H9 (cell line): ENCODE measurements around the gene PCDHB13. TPM values are rescaled to one million over a fixed set of nuclear protein-coding genes. Genes with fewer than 3 reads are reported as not detected.

ENCODE experiments used
- DNase-seq: peaks from one replicate; pipeline ENCODE4 v3.0.0-alpha.2; 2017
- H2AFZ ChIP-seq: one replicate; pipeline ENCODE4 v1.6.1; 2013; ENCODE audit warnings: mild to moderate bottlenecking, low read length, control low read depth, moderate library complexity
- H2AK5ac ChIP-seq: 2 replicates; pipeline ENCODE4 v1.6.1; 2013; ENCODE audit warnings: low read length, control low read depth, mixed read lengths; ENCODE audit not compliant: insufficient read length
- H2BK120ac ChIP-seq: one replicate; pipeline ENCODE4 v1.6.1; 2013; ENCODE audit warnings: low read depth, mild to moderate bottlenecking, low read length, control low read depth, inconsistent platforms; ENCODE audit not compliant: poor library complexity, severe bottlenecking
- H2BK12ac ChIP-seq: 2 replicates; pipeline ENCODE4 v1.6.1; 2013; ENCODE audit warnings: low read length, control low read depth, mixed read lengths, low read depth; ENCODE audit not compliant: insufficient read length
- H2BK15ac ChIP-seq: 2 replicates; pipeline ENCODE4 v1.6.1; 2013; ENCODE audit warnings: low read depth, low read length, control low read depth
- H2BK20ac ChIP-seq: one replicate; pipeline ENCODE4 v1.6.1; 2013; ENCODE audit warnings: low read depth, mild to moderate bottlenecking, low read length, control low read depth, inconsistent platforms; ENCODE audit not compliant: poor library complexity, severe bottlenecking
- H2BK5ac ChIP-seq: 2 replicates; pipeline ENCODE4 v1.6.1; 2013; ENCODE audit warnings: low read length, control low read depth, mixed read lengths; ENCODE audit not compliant: insufficient read length
- H3K14ac ChIP-seq: 2 replicates; pipeline ENCODE4 v1.6.1; 2013; ENCODE audit warnings: low read length, control low read depth; ENCODE audit not compliant: insufficient read depth
- H3K18ac ChIP-seq: 2 replicates; pipeline ENCODE4 v1.6.1; 2013; ENCODE audit warnings: low read depth, mild to moderate bottlenecking, mixed read lengths, low read length, control low read depth; ENCODE audit not compliant: insufficient read length
- H3K23ac ChIP-seq: 2 replicates; pipeline ENCODE4 v1.6.1; 2013; ENCODE audit warnings: low read length, control low read depth, mixed read lengths, low read depth; ENCODE audit not compliant: insufficient read length
- H3K23me2 ChIP-seq: 2 replicates; pipeline ENCODE4 v1.6.1; 2013; ENCODE audit warnings: low read depth, mild to moderate bottlenecking, mixed read lengths, low read length, control low read depth; ENCODE audit not compliant: insufficient read length, poor library complexity, severe bottlenecking
- H3K27ac ChIP-seq: 2 replicates; pipeline ENCODE4 v1.5.1; 2013; ENCODE audit warnings: low read length, control low read depth, mixed read lengths, low read depth; ENCODE audit not compliant: insufficient read length
- H3K27me3 ChIP-seq: 2 replicates; pipeline ENCODE4 v1.6.1; 2013; ENCODE audit warnings: low read length, control low read depth, inconsistent platforms; ENCODE audit not compliant: insufficient read depth
- H3K4ac ChIP-seq: 2 replicates; pipeline ENCODE4 v1.6.1; 2013; ENCODE audit warnings: low read depth, mild to moderate bottlenecking, control low read depth, inconsistent platforms, low read length, moderate library complexity
- H3K4me1 ChIP-seq: 2 replicates; pipeline ENCODE4 v1.6.1; 2013; ENCODE audit warnings: low read length, control low read depth, inconsistent platforms; ENCODE audit not compliant: insufficient read depth
- H3K4me2 ChIP-seq: 2 replicates; pipeline ENCODE4 v1.6.1; 2013; ENCODE audit warnings: low read length, control low read depth, mixed read lengths; ENCODE audit not compliant: insufficient read length, insufficient read depth
- H3K56ac ChIP-seq: 2 replicates; pipeline ENCODE4 v1.6.1; 2013; ENCODE audit warnings: low read depth, mild to moderate bottlenecking, mixed read lengths, low read length, control low read depth; ENCODE audit not compliant: insufficient read length
- H3K79me1 ChIP-seq: 2 replicates; pipeline ENCODE4 v1.6.1; 2013; ENCODE audit warnings: low read depth, mild to moderate bottlenecking, moderate library complexity, low read length, control low read depth, inconsistent platforms; ENCODE audit not compliant: insufficient read depth, poor library complexity, severe bottlenecking
- H3K79me2 ChIP-seq: 2 replicates; pipeline ENCODE4 v1.6.1; 2013; ENCODE audit warnings: low read length, control low read depth, inconsistent platforms; ENCODE audit not compliant: insufficient read depth
- H3K9ac ChIP-seq: 2 replicates; pipeline ENCODE4 v1.6.1; 2013; ENCODE audit warnings: low read length, control low read depth, mixed read lengths; ENCODE audit not compliant: insufficient read length; ENCODE audit errors: extremely low read depth
- H3K9me3 ChIP-seq: one replicate; pipeline ENCODE4 v1.6.1; 2013; ENCODE audit warnings: low read depth, low read length, inconsistent platforms; ENCODE audit not compliant: control insufficient read depth
- H3T11ph ChIP-seq: one replicate; pipeline ENCODE4 v1.6.1; 2013; ENCODE audit warnings: mild to moderate bottlenecking, low read length, control low read depth, inconsistent platforms
- H4K20me1 ChIP-seq: one replicate; pipeline ENCODE4 v1.6.1; 2013; ENCODE audit not compliant: control insufficient read depth, insufficient read length, insufficient read depth
- H4K5ac ChIP-seq: 2 replicates; pipeline ENCODE4 v1.6.1; 2013; ENCODE audit warnings: low read depth, mild to moderate bottlenecking, mixed read lengths, low read length, control low read depth; ENCODE audit not compliant: insufficient read length
- H4K8ac ChIP-seq: replicated peaks from 2 replicates; pipeline ENCODE4 v1.6.1; 2013; ENCODE audit warnings: low read length, control low read depth, mixed read lengths, low read depth; ENCODE audit not compliant: insufficient read length
- H4K91ac ChIP-seq: 2 replicates; pipeline ENCODE4 v1.6.1; 2013; ENCODE audit warnings: low read depth, mild to moderate bottlenecking, moderate library complexity, mixed read lengths, low read length, control low read depth; ENCODE audit not compliant: insufficient read length
- H3K27ac Mint-ChIP-seq, 3 experiments: 2 replicates in 2 of 3; 3 replicates in 1 of 3; pipeline ENCODE4 v1.8.0; 2020 to 2021; ENCODE audit warnings: mixed read lengths in 3 of 3, mild to moderate bottlenecking in 1 of 3, moderate library complexity in 1 of 3
- H3K27me3 Mint-ChIP-seq: 2 replicates; pipeline ENCODE4 v1.8.0; 2021; ENCODE audit warnings: low read depth, mild to moderate bottlenecking, moderate library complexity, mixed read lengths
- H3K36me3 Mint-ChIP-seq, 3 experiments: 2 replicates in 2 of 3; 3 replicates in 1 of 3; pipeline ENCODE4 v1.8.0; 2020 to 2021; ENCODE audit warnings: low read depth in 3 of 3, mixed read lengths in 3 of 3; ENCODE audit not compliant: insufficient read depth in 1 of 3
- H3K4me1 Mint-ChIP-seq, 2 experiments: 2 replicates each; pipeline ENCODE4 v1.8.0; 2020; ENCODE audit warnings: mixed read lengths in 2 of 2
- H3K4me3 Mint-ChIP-seq, 2 experiments: 2 replicates in 1 of 2; 3 replicates in 1 of 2; pipeline ENCODE4 v1.8.0; 2020 to 2021; ENCODE audit warnings: mild to moderate bottlenecking in 2 of 2, mixed read lengths in 2 of 2, moderate library complexity in 1 of 2
- H3K9me3 Mint-ChIP-seq, 2 experiments: 2 replicates in 1 of 2; 3 replicates in 1 of 2; pipeline ENCODE4 v1.8.0; 2020; ENCODE audit warnings: mild to moderate bottlenecking in 2 of 2, mixed read lengths in 2 of 2, moderate library complexity in 1 of 2
- WGBS: extraction: QIAGEN DNeasy Blood & Tissue Kit; methylation state at CpG from one replicate; pipeline ENCODE4 v1.1.7; 2013; ENCODE audit warnings: missing lambda C conversion rate, low lambda C conversion rate, mixed read lengths; ENCODE audit not compliant: insufficient read length; ENCODE audit errors: extremely low coverage; 5-methylcytosine and 5-hydroxymethylcytosine counted together
- total RNA-seq: library from RNA; stranded (reverse); gene quantifications from 2 replicates; pipeline ENCODE4 v1.2.1, GENCODE V29; 2021
- TF ChIP-seq, protein P1 (sequence below): fragments of 200-600 bp; sonication (generic); conservative IDR thresholded peaks from 3 replicates; pipeline ENCODE4 v1.8.0; 2021; ENCODE audit warnings: antibody characterized with exemption, mild to moderate bottlenecking

The PCDHB13 gene
- total RNA-seq, 1 experiment from 2014 or later = 1.7 TPM

DNA sequence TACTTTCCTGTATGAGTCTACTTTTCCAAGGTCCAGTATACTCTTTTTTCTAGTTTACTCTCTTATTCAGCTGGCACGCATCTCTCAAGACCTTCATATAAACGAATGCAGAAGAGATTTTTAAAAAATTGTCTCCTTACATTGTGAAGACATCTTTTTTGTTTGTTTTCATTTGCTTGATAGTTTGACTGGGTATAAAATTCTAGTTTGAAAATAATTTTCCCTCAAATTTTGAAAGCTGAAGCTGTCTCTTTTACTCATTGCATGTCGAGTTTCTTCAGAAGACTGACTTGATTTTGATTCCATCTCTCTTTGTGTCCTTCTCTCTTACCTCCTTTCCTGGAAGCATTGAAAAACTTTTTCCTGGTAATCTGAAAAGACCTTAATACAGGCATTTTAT lies 17.4 kb upstream of the PCDHB13 start:
- Histone ChIP-seq H3K18ac (no peak overlapping the region), H3K56ac (no peak overlapping the region), H3K4ac (no peak overlapping the region), H3K23ac (no peak overlapping the region), H3K9me3 (no peaks in the 10 kb centered on the region), H3K27me3 (no peaks in the 10 kb centered on the region), H2BK5ac (no peak overlapping the region), H2BK120ac (no peak overlapping the region), H4K20me1 (no peaks in the 10 kb centered on the region), H3K4me1 (no peaks in the 10 kb centered on the region), H2BK12ac (no peak overlapping the region), H3K14ac (no peak overlapping the region), H2BK15ac (no peak overlapping the region), H2BK20ac (no peak overlapping the region), H2AFZ (no peak overlapping the region), H4K8ac (no peak overlapping the region), H3K27ac (no peak overlapping the region), H3K23me2 (no peaks in the 10 kb centered on the region), H3K79me1 (no peaks in the 10 kb centered on the region), H4K5ac (no peak overlapping the region), H3K4me2 (no peak overlapping the region), H3K79me2 (no peaks in the 10 kb centered on the region), H4K91ac (no peak overlapping the region), H2AK5ac (no peak overlapping the region), H3T11ph (no peak overlapping the region), H3K9ac (no peak overlapping the region)
- no peak for DNase-seq
- H3K9me3 Mint-ChIP-seq = peaks cover 35 to 38% of the 10 kb centered on the region in 2 experiments
- H3K4me1 Mint-ChIP-seq = peaks cover 4 to 11% of the 10 kb centered on the region in 2 experiments
- no peak overlapping the region for H3K4me3 Mint-ChIP-seq
- H3K36me3 Mint-ChIP-seq = peaks cover 8 to 30% (median 9%) of the 10 kb centered on the region in 3 experiments; a peak in 6 of 7 replicates
- H3K27me3 Mint-ChIP-seq = no peaks in the 10 kb centered on the region; the same call in 1 of the 2 replicates
- WGBS = no CpG with 5 or more reads among the region's 3 CpGs
- no peak overlapping the region for H3K27ac Mint-ChIP-seq
- TF ChIP-seq, protein P1, sequence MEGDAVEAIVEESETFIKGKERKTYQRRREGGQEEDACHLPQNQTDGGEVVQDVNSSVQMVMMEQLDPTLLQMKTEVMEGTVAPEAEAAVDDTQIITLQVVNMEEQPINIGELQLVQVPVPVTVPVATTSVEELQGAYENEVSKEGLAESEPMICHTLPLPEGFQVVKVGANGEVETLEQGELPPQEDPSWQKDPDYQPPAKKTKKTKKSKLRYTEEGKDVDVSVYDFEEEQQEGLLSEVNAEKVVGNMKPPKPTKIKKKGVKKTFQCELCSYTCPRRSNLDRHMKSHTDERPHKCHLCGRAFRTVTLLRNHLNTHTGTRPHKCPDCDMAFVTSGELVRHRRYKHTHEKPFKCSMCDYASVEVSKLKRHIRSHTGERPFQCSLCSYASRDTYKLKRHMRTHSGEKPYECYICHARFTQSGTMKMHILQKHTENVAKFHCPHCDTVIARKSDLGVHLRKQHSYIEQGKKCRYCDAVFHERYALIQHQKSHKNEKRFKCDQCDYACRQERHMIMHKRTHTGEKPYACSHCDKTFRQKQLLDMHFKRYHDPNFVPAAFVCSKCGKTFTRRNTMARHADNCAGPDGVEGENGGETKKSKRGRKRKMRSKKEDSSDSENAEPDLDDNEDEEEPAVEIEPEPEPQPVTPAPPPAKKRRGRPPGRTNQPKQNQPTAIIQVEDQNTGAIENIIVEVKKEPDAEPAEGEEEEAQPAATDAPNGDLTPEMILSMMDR = no peak
